HG03097 (cell line): ENCODE measurements around the gene CYP26A1.
"Not testable (repeated sequence)": the region's sequence is repeated elsewhere in the genome, so short reads cannot be mapped to it uniquely, and the experiment has no call there.

Experiments used
- ATAC-seq: cut with Tn5 transposase; IDR thresholded peaks from one replicate; pipeline ENCODE4 v1.9.1; 2021; ENCODE audit not compliant: unreplicated experiment, low FRiP score

The CYP26A1 gene

GRCh38 chr10:93079663-93080349 is 6.1 kb downstream of the CYP26A1 start:
- no peak for ATAC-seq

GRCh38 chr10:93080350-93081046 is 6.8 kb downstream of the CYP26A1 start:
- no peak for ATAC-seq

GRCh38 chr10:93081318-93081717 is 7.6 kb downstream of the CYP26A1 start:
- ATAC-seq: no peak

- ATAC-seq: no peak
Measured at GRCh38 chr10:93081834-93082233, 8.1 kb downstream of the CYP26A1 start.

GRCh38 chr10:93083743-93084539 is 10.2 kb downstream of the CYP26A1 start:
- ATAC-seq: no peak

- no peak for ATAC-seq
Measured at GRCh38 chr10:93085272-93085859, 11.7 kb downstream of the CYP26A1 start.

- ATAC-seq: no peak
Measured at GRCh38 chr10:93086289-93086688, 12.6 kb downstream of the CYP26A1 start.

GRCh38 chr10:93087846-93088245 is 14.2 kb downstream of the CYP26A1 start:
- ATAC-seq: no peak

GRCh38 chr10:93088466-93088865 is 14.8 kb downstream of the CYP26A1 start:
- ATAC-seq: no peak

- no peak for ATAC-seq
Measured at GRCh38 chr10:93090619-93091018, 16.9 kb downstream of the CYP26A1 start.

GRCh38 chr10:93091960-93092359 is 18.3 kb downstream of the CYP26A1 start:
- no peak for ATAC-seq

- ATAC-seq: no peak
Measured at GRCh38 chr10:93095225-93095624, 21.5 kb downstream of the CYP26A1 start.

GRCh38 chr10:93096901-93097300 is 23.2 kb downstream of the CYP26A1 start:
- no peak for ATAC-seq

GRCh38 chr10:93097386-93097785 is 23.7 kb downstream of the CYP26A1 start:
- no peak for ATAC-seq

- no peak for ATAC-seq
Measured at GRCh38 chr10:93098816-93099215, 25.1 kb downstream of the CYP26A1 start.

- no peak for ATAC-seq
Measured at GRCh38 chr10:93099670-93100069, 26.0 kb downstream of the CYP26A1 start.

GRCh38 chr10:93101148-93101547 is 27.5 kb downstream of the CYP26A1 start:
- ATAC-seq: not testable (repeated sequence)

- no peak for ATAC-seq
Measured at GRCh38 chr10:93103953-93104352, 30.3 kb downstream of the CYP26A1 start.

GRCh38 chr10:93106631-93107072 is 33.0 kb downstream of the CYP26A1 start:
- no peak for ATAC-seq

- ATAC-seq: no peak
Measured at GRCh38 chr10:93110472-93111146, 36.9 kb downstream of the CYP26A1 start.
